ENCODE data around the gene SNPH.
"Not testable (repeated sequence)": the region's sequence is repeated elsewhere in the genome, so short reads cannot be mapped to it uniquely, and the experiment has no call there.

SNPH gene

DNA sequence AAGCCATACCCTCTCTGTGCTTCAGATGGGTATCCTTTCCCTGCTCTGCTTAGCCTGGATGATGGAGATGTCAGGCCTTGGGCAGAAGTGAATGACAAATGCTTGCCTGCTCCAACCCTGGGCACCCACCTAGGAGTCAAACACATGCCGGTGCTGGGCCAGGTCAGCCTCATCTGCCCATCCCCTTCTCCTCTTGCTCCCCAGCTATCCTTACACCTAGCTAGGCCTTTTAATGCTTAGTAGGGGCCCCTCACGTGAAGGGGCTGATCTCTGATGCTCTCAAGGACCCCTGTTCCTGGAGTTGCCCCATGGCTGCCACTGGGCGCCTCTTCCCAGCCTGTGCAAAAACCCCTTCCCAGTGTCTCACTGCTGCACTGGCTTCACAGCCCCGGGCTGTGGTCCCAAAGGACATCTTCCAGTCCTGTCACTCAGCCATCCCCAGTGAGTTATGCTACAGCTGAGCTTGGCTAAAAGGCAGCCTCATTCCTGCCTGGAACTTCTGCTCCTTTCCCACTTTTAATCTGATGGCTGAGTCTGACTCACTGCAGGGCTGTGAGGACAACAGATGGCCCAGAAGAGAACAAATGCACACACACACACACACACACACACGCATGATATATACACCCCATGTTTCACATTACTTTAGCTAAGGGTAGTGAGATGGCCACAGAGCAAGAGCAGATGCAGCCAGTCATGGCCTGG is 75.6 kb downstream of the SNPH start:
- no peak for DNase-seq

DNA sequence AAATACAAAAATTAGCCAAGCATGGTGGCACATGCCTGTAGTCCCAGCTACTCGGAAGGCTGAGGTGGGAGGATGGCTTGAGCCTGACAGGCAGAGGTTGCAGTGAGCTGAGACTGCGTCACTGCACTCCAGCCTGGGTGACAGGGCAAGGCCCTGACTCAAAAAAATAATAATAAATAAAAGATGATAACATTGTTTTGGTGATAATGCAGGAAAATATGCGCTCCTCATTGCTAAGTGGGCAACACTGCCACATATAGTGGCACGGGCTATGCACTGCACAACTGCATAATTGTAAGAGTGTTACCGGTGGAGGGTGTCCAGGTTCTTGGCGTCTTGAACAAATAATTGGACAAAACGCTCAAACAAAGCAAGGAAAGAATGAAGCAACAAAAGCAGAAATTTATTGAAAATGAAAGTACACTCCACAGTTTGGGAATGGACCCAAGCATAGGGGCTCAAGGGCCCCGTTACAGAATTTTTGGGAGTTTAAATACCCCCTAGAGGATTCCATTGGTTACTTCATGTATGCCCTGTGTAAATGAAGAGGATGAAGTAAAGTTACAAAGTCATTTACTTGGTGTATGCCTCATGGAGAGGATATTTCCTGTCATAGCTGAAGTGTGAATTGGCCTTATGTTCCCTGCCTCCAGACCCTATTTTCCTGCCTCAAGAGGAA is 77.5 kb downstream of the SNPH start:
- not testable (repeated sequence) for DNase-seq

DNA sequence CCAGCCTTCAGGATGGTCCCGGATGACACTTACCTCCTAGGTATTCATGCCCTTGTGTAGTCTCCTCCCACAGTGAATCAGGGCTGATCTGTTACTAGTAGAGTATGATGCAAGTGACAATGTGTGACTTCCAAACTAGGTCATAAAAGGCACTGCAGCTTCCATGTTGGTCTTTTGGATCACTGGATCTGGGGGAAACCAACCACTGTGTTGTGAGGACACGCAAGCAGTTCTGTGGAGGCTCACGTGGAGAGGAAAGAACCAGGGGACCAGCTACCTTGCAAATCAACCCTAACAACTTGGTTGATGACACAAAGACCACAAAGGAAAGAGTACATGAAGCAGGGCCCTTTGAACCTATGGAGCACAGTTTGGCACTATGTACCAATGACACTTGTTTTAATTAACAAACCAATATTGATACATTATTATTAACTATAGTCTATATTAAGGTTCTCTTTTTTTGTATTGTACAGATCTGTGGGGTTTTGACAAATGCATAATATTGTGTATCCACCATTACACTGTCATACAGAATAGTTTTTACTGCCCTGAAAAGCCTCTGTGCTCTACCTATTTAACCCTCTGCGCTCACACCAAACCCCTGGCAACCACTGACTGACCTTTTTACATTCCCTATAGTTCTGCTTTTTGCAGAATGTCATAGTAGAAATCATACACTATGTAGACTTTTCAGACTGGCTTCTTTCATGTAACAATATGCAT is 79.1 kb downstream of the SNPH start:
- DNase-seq, result no peak

DNA sequence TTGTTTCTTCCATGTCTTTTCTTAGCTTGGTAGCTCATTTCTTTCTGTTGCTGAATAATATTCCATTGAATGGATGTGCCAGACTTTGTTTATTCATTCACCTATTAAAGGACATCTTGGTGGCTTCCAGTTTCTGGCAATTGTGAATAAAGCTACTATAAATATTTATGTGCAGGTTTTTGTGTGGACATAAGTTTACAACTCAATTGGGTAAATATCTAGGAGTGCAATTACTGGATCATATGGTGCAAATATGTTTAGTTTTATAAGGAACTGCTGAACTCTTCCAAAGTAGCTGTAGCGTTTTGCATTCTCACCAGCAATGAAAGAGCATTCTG is 79.6 kb downstream of the SNPH start:
- no peak for DNase-seq

DNA sequence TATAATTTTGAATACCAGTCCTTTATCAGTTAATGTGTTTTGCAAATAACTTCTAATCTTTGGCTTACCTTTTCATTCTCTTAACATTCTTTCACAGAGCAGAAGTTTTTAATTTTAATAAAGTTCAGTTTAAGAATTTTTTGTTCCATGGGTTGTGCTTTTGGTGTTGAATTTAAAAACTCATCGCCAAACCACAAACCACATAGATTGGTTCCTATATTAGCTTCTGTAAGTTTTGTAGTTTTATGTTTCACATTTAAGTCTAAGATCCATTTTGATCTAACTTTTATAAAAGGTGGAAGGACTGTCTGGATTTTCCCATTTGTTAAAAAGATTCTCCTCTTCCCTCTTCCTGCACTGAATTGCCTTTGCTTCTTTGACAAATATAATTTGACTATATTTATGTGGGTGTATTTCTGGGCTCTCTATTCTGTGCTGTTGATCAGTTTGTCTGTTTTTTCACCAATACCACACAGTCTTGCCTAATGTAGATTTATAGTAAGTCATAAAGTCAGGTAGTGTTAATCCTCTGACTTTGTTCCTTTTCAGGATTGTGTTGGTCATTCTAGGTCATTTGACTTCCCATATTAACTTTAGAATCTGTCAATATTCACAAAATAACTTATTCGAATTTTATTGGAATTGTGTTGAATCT is 80.3 kb downstream of the SNPH start:
- no peak for DNase-seq

DNA sequence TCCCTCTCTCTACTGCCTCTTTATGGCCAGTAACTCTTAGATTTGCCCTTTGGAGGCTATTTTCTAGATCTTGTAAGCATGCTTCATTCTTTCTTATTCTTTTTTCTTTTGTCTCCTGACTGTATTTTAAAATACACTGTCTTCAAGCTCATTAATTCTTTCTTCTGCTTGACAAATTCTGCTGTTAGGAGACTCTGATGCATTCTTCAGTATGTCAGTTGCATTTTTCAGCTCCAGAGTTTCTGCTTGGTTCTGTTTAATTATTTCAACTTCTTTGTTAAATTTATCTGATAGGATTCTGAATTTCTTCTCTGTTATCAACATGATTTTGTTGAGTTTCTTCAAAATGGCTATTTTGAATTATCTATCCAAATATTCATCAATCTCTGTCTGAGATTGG is 87.9 kb downstream of the SNPH start:
- no peak for DNase-seq

DNA sequence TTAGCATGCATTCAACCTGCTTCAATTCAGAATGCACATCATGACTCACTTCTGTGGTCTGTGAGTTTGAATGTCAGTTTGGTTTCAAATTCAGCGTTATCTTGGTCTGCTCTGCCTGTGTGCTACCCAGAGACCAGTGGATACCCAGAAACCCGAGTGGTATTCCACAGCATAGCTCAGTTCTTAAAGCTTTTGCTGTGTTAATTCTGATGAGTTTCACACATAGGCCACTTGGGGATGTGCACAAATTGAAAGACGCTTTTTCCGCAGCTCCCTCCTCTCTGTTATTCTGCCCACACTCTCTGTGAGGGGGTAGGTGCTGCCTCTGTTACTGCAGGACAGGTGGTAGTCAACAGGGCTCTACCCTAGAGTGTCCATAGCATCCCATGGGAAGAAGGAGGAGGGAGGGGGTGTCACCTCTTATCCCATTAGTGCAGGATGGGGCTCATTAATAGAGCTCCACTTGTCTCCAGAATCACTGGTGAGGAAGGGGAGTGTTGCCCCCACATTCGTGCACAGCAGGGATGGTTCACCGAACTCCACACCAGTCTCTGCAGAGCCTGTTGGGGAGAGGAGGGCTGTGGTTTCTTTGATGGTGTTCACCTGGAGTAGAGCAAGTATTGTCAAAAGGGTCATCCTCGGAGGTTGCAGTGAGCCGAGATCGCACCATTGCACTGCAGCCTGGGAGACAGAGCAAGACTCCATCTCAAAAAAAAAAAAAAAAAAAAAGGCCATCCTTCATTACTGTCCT is 92.0 kb downstream of the SNPH start:
- DNase-seq, result no peak

All from central memory CD4-positive, alpha-beta T cell (primary cell).